ENCODE measurements around the gene GULP1.

Gene GULP1

GRCh38 chr2:188416367-188416766 lies 124.7 kb downstream of the GULP1 start:
- ChIA-PET CTCF (no interaction called here), POLR2A (no interaction called here)
- Histone ChIP-seq H3K27ac (ENCODE audit: insufficient read depth in 1 of 2, low read depth in 1 of 2, low read length in 2 of 2, poor library complexity in 1 of 2, severe bottlenecking in 2 of 2) (no peak overlapping the region), H3K4me1 (ENCODE audit: control extremely low read depth in 1 of 4, control insufficient read depth in 4 of 4, insufficient read depth in 4 of 4, low read length in 3 of 4) (no peaks in the 10 kb centered on the region), H3K4me3 (ENCODE audit: control insufficient read depth in 1 of 7, extremely low read depth in 1 of 7, insufficient read depth in 4 of 7, low read depth in 2 of 7, low read length in 6 of 7) (no peak overlapping the region), H3K36me3 (ENCODE audit: control insufficient read depth in 4 of 4, insufficient read depth in 4 of 4, low read length in 3 of 4) (no peaks in the 10 kb centered on the region), H3K27me3 (replicated peaks in 2 of 5; ENCODE audit: control insufficient read depth in 4 of 5, insufficient read depth in 5 of 5, low read length in 4 of 5) (no peaks in the 10 kb centered on the region), H3K9me3 (ENCODE audit: control extremely low read depth in 1 of 5, control insufficient read depth in 4 of 5, insufficient read depth in 2 of 5, low read depth in 1 of 5, low read length in 4 of 5) (no peaks in the 10 kb centered on the region)
- DNase-seq = no peak

GRCh38 chr2:188422726-188423125 lies 131.1 kb downstream of the GULP1 start:
- 100% methylated on average over 1 of the region's 1 CpG for WGBS (ENCODE audit: insufficient coverage)
- POLR2A ChIA-PET = no interaction called here
- CTCF ChIA-PET = no interaction called here
- Histone ChIP-seq H3K27ac (ENCODE audit: insufficient read depth in 1 of 2, low read depth in 1 of 2, low read length in 2 of 2, poor library complexity in 1 of 2, severe bottlenecking in 2 of 2) (no peak overlapping the region), H3K27me3 (replicated peaks in 2 of 5; ENCODE audit: control insufficient read depth in 4 of 5, insufficient read depth in 5 of 5, low read length in 4 of 5) (no peaks in the 10 kb centered on the region), H3K4me1 (ENCODE audit: control extremely low read depth in 1 of 4, control insufficient read depth in 4 of 4, insufficient read depth in 4 of 4, low read length in 3 of 4) (no peaks in the 10 kb centered on the region), H3K36me3 (ENCODE audit: control insufficient read depth in 4 of 4, insufficient read depth in 4 of 4, low read length in 3 of 4) (no peaks in the 10 kb centered on the region), H3K4me3 (ENCODE audit: control insufficient read depth in 1 of 7, extremely low read depth in 1 of 7, insufficient read depth in 4 of 7, low read depth in 2 of 7, low read length in 6 of 7) (no peak overlapping the region), H3K9me3 (ENCODE audit: control extremely low read depth in 1 of 5, control insufficient read depth in 4 of 5, insufficient read depth in 2 of 5, low read depth in 1 of 5, low read length in 4 of 5) (no peaks in the 10 kb centered on the region)
- DNase-seq = no peak

GRCh38 chr2:188425266-188425665 lies 133.6 kb downstream of the GULP1 start:
- POLR2A ChIA-PET = interaction anchor here (0.7 kb wide), 1 partner anchor 56 kb away, joined by 3 read pairs; no protein-coding TSS in a partner anchor
- no peaks in the 10 kb centered on the region for H3K9me3 ChIP-seq (ENCODE audit: control extremely low read depth in 1 of 5, control insufficient read depth in 4 of 5, insufficient read depth in 2 of 5, low read depth in 1 of 5, low read length in 4 of 5)
- no peaks in the 10 kb centered on the region for H3K27me3 ChIP-seq (replicated peaks in 2 of 5; ENCODE audit: control insufficient read depth in 4 of 5, insufficient read depth in 5 of 5, low read length in 4 of 5)
- DNase-seq = no peak
- H3K4me3 ChIP-seq (ENCODE audit: control insufficient read depth in 1 of 7, extremely low read depth in 1 of 7, insufficient read depth in 4 of 7, low read depth in 2 of 7, low read length in 6 of 7) = no peak overlapping the region
- no peaks in the 10 kb centered on the region for H3K36me3 ChIP-seq (ENCODE audit: control insufficient read depth in 4 of 4, insufficient read depth in 4 of 4, low read length in 3 of 4)
- CTCF ChIA-PET = interaction anchor here (0.6 kb wide), 1 partner anchor 790 kb away, joined by 3 read pairs; no protein-coding TSS in a partner anchor
- H3K27ac ChIP-seq (ENCODE audit: insufficient read depth in 1 of 2, low read depth in 1 of 2, low read length in 2 of 2, poor library complexity in 1 of 2, severe bottlenecking in 2 of 2) = no peak overlapping the region
- WGBS (ENCODE audit: insufficient coverage) = no CpG with 5 or more reads among the region's 2 CpGs
- H3K4me1 ChIP-seq (ENCODE audit: control extremely low read depth in 1 of 4, control insufficient read depth in 4 of 4, insufficient read depth in 4 of 4, low read length in 3 of 4) = no peaks in the 10 kb centered on the region

- H3K9me3 ChIP-seq (ENCODE audit: control extremely low read depth in 1 of 5, control insufficient read depth in 4 of 5, insufficient read depth in 2 of 5, low read depth in 1 of 5, low read length in 4 of 5) = no peaks in the 10 kb centered on the region
- no peaks in the 10 kb centered on the region for H3K36me3 ChIP-seq (ENCODE audit: control insufficient read depth in 4 of 4, insufficient read depth in 4 of 4, low read length in 3 of 4)
- no peak overlapping the region for H3K27ac ChIP-seq (ENCODE audit: insufficient read depth in 1 of 2, low read depth in 1 of 2, low read length in 2 of 2, poor library complexity in 1 of 2, severe bottlenecking in 2 of 2)
- ChIA-PET CTCF (no interaction called here), POLR2A (no interaction called here)
- no peak for DNase-seq
- no peak overlapping the region for H3K4me3 ChIP-seq (ENCODE audit: control insufficient read depth in 1 of 7, extremely low read depth in 1 of 7, insufficient read depth in 4 of 7, low read depth in 2 of 7, low read length in 6 of 7)
- no peaks in the 10 kb centered on the region for H3K27me3 ChIP-seq (replicated peaks in 2 of 5; ENCODE audit: control insufficient read depth in 4 of 5, insufficient read depth in 5 of 5, low read length in 4 of 5)
- WGBS (ENCODE audit: insufficient coverage) = 72% methylated on average over 2 of the region's 2 CpGs
- H3K4me1 ChIP-seq (ENCODE audit: control extremely low read depth in 1 of 4, control insufficient read depth in 4 of 4, insufficient read depth in 4 of 4, low read length in 3 of 4) = no peaks in the 10 kb centered on the region
Observed at GRCh38 chr2:188426121-188426520, 134.4 kb downstream of the GULP1 start.

- H3K4me1 ChIP-seq (ENCODE audit: control extremely low read depth in 1 of 4, control insufficient read depth in 4 of 4, insufficient read depth in 4 of 4, low read length in 3 of 4) = no peaks in the 10 kb centered on the region
- ChIA-PET POLR2A (no interaction called here), CTCF (no interaction called here)
- 90% methylated on average over 1 of the region's 1 CpG for WGBS (ENCODE audit: insufficient coverage)
- no peaks in the 10 kb centered on the region for H3K36me3 ChIP-seq (ENCODE audit: control insufficient read depth in 4 of 4, insufficient read depth in 4 of 4, low read length in 3 of 4)
- H3K4me3 ChIP-seq (ENCODE audit: control insufficient read depth in 1 of 7, extremely low read depth in 1 of 7, insufficient read depth in 4 of 7, low read depth in 2 of 7, low read length in 6 of 7) = no peak overlapping the region
- H3K9me3 ChIP-seq (ENCODE audit: control extremely low read depth in 1 of 5, control insufficient read depth in 4 of 5, insufficient read depth in 2 of 5, low read depth in 1 of 5, low read length in 4 of 5) = no peaks in the 10 kb centered on the region
- no peak for DNase-seq
- H3K27ac ChIP-seq (ENCODE audit: insufficient read depth in 1 of 2, low read depth in 1 of 2, low read length in 2 of 2, poor library complexity in 1 of 2, severe bottlenecking in 2 of 2) = no peak overlapping the region
- no peaks in the 10 kb centered on the region for H3K27me3 ChIP-seq (replicated peaks in 2 of 5; ENCODE audit: control insufficient read depth in 4 of 5, insufficient read depth in 5 of 5, low read length in 4 of 5)
Observed at GRCh38 chr2:188430705-188431104, 139.0 kb downstream of the GULP1 start.

- no CpG with 5 or more reads among the region's 1 CpG for WGBS (ENCODE audit: insufficient coverage)
- Histone ChIP-seq H3K9me3 (ENCODE audit: control extremely low read depth in 1 of 5, control insufficient read depth in 4 of 5, insufficient read depth in 2 of 5, low read depth in 1 of 5, low read length in 4 of 5) (peaks cover 0 to 2% (median 0%) of the 10 kb centered on the region in 5 experiments), H3K27me3 (replicated peaks in 2 of 5; ENCODE audit: control insufficient read depth in 4 of 5, insufficient read depth in 5 of 5, low read length in 4 of 5) (no peaks in the 10 kb centered on the region), H3K27ac (ENCODE audit: insufficient read depth in 1 of 2, low read depth in 1 of 2, low read length in 2 of 2, poor library complexity in 1 of 2, severe bottlenecking in 2 of 2) (no peak overlapping the region), H3K36me3 (ENCODE audit: control insufficient read depth in 4 of 4, insufficient read depth in 4 of 4, low read length in 3 of 4) (no peaks in the 10 kb centered on the region), H3K4me3 (ENCODE audit: control insufficient read depth in 1 of 7, extremely low read depth in 1 of 7, insufficient read depth in 4 of 7, low read depth in 2 of 7, low read length in 6 of 7) (no peak overlapping the region), H3K4me1 (ENCODE audit: control extremely low read depth in 1 of 4, control insufficient read depth in 4 of 4, insufficient read depth in 4 of 4, low read length in 3 of 4) (no peaks in the 10 kb centered on the region)
- ChIA-PET CTCF (no interaction called here), POLR2A (no interaction called here)
- no peak for DNase-seq
Observed at GRCh38 chr2:188434018-188434417, 142.3 kb downstream of the GULP1 start.

GRCh38 chr2:188435115-188435514 lies 143.4 kb downstream of the GULP1 start:
- no peaks in the 10 kb centered on the region for H3K4me1 ChIP-seq (ENCODE audit: control extremely low read depth in 1 of 4, control insufficient read depth in 4 of 4, insufficient read depth in 4 of 4, low read length in 3 of 4)
- CTCF ChIA-PET = no interaction called here
- 90% methylated on average over 2 of the region's 2 CpGs for WGBS (ENCODE audit: insufficient coverage)
- no peaks in the 10 kb centered on the region for H3K27me3 ChIP-seq (replicated peaks in 2 of 5; ENCODE audit: control insufficient read depth in 4 of 5, insufficient read depth in 5 of 5, low read length in 4 of 5)
- no peaks in the 10 kb centered on the region for H3K36me3 ChIP-seq (ENCODE audit: control insufficient read depth in 4 of 4, insufficient read depth in 4 of 4, low read length in 3 of 4)
- H3K27ac ChIP-seq (ENCODE audit: insufficient read depth in 1 of 2, low read depth in 1 of 2, low read length in 2 of 2, poor library complexity in 1 of 2, severe bottlenecking in 2 of 2) = no peak overlapping the region
- H3K9me3 ChIP-seq (ENCODE audit: control extremely low read depth in 1 of 5, control insufficient read depth in 4 of 5, insufficient read depth in 2 of 5, low read depth in 1 of 5, low read length in 4 of 5) = peaks cover 0 to 2% (median 0%) of the 10 kb centered on the region in 5 experiments
- H3K4me3 ChIP-seq (ENCODE audit: control insufficient read depth in 1 of 7, extremely low read depth in 1 of 7, insufficient read depth in 4 of 7, low read depth in 2 of 7, low read length in 6 of 7) = no peak overlapping the region
- POLR2A ChIA-PET = interaction anchor here (0.6 kb wide), 1 partner anchor 200 kb away, joined by 3 read pairs; no protein-coding TSS in a partner anchor
- DNase-seq = no peak

Measured in common myeloid progenitor, CD34-positive (primary cell).